ENCODE results near the gene SPON1. TPM values are rescaled to one million over a fixed set of nuclear protein-coding genes. Genes with fewer than 3 reads are reported as not detected.

SPON1 gene
- total and polyA plus RNA-seq, 2 donors (not counting 1 experiment from before 2014, with no cell fraction given): 0.30 TPM; not detected in 1

DNA sequence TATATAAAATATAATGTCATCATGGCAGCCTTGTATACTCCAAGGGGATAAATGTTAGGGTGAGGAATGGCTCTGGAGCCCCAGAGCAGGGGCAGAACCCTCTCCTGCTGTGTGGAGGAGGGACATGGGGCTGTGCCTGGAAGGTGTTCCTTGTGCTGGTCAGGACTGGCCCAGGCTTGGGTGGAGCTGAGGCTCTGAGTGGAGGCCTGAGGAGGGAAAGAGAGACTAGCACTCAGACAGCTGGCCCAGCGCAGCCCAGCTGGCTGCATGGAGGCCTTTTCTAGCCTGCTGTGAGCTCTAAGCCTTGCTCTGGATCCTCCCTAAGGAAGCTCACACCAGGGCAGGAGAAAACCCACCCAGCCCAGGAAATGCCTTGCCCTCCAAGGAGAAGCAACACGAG is 282.9 kb downstream of the SPON1 start:
- Histone ChIP-seq H3K79me2 (ENCODE audit: control insufficient read depth, insufficient read depth, low read length) (no peaks in the 10 kb centered on the region), H2AFZ (ENCODE audit: insufficient read depth, low read depth, low read length, poor library complexity, severe bottlenecking) (no peak overlapping the region), H3K27me3 (replicated peaks in 1 of 4; ENCODE audit: control extremely low read depth in 1 of 4, control insufficient read depth in 3 of 4, insufficient read depth in 4 of 4, low read length in 3 of 4) (peaks cover 0 to 14% (median 3%) of the 10 kb centered on the region in 4 experiments), H3K9me3 (ENCODE audit: control extremely low read depth in 1 of 3, control insufficient read depth in 2 of 3, insufficient read depth in 1 of 3, low read length in 2 of 3) (no peaks in the 10 kb centered on the region), H3K27ac (ENCODE audit: low read length in 2 of 2) (no peak overlapping the region), H3K4me3 (ENCODE audit: control extremely low read depth in 1 of 5, extremely low read depth in 1 of 5, insufficient read depth in 1 of 5, low read depth in 2 of 5, low read length in 4 of 5) (no peak overlapping the region), H4K20me1 (ENCODE audit: control insufficient read depth, insufficient read depth, low read length, poor library complexity, severe bottlenecking) (no peaks in the 10 kb centered on the region), H3K4me2 (replicated peaks; ENCODE audit: low read depth, low read length, poor library complexity, severe bottlenecking) (no peak overlapping the region), H3K9ac (ENCODE audit: low read length) (no peak overlapping the region), H3K4me1 (ENCODE audit: control insufficient read depth in 2 of 2, insufficient read depth in 2 of 2, low read length in 2 of 2) (peaks cover 10 to 11% of the 10 kb centered on the region in 2 donors), H3K36me3 (replicated peaks in 1 of 2; ENCODE audit: control extremely low read depth in 1 of 2, control insufficient read depth in 1 of 2, extremely low read depth in 1 of 2, insufficient read depth in 2 of 2, low read length in 1 of 2) (no peaks in the 10 kb centered on the region)
- 79% methylated on average over 2 of the region's 2 CpGs for WGBS (ENCODE audit: insufficient coverage)
- ATAC-seq (ENCODE audit: low read depth) (no peak), DNase-seq (no peak)
- ChIA-PET CTCF (interaction anchor here (0.8 to 4.9 kb wide), 5 partner anchors 16 to 473 kb away, joined by 3 to 47 read pairs (median 3); no protein-coding TSS in a partner anchor), POLR2A (no interaction called here)
- no peak overlapping the region for H3K4me3 Mint-ChIP-seq
- no peak overlapping the region for H3K27ac Mint-ChIP-seq
- intact Hi-C loops (cut with micrococcal nuclease): no loop called here
- H3K27me3 Mint-ChIP-seq: peaks cover 21% of the 10 kb centered on the region
- H3K9me3 Mint-ChIP-seq (ENCODE audit: insufficient read depth): no peaks in the 10 kb centered on the region
- TF ChIP-seq, protein P1, sequence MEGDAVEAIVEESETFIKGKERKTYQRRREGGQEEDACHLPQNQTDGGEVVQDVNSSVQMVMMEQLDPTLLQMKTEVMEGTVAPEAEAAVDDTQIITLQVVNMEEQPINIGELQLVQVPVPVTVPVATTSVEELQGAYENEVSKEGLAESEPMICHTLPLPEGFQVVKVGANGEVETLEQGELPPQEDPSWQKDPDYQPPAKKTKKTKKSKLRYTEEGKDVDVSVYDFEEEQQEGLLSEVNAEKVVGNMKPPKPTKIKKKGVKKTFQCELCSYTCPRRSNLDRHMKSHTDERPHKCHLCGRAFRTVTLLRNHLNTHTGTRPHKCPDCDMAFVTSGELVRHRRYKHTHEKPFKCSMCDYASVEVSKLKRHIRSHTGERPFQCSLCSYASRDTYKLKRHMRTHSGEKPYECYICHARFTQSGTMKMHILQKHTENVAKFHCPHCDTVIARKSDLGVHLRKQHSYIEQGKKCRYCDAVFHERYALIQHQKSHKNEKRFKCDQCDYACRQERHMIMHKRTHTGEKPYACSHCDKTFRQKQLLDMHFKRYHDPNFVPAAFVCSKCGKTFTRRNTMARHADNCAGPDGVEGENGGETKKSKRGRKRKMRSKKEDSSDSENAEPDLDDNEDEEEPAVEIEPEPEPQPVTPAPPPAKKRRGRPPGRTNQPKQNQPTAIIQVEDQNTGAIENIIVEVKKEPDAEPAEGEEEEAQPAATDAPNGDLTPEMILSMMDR (IDR thresholded peaks at IDR 0.05): no peak
- TF ChIP-seq EZH2 (IDR thresholded peaks at IDR 0.05; ENCODE audit: borderline replicate concordance, insufficient read depth, low read depth, low read length, poor library complexity, severe bottlenecking): no peak
- peaks cover 19% of the 10 kb centered on the region for H3K4me1 Mint-ChIP-seq

DNA sequence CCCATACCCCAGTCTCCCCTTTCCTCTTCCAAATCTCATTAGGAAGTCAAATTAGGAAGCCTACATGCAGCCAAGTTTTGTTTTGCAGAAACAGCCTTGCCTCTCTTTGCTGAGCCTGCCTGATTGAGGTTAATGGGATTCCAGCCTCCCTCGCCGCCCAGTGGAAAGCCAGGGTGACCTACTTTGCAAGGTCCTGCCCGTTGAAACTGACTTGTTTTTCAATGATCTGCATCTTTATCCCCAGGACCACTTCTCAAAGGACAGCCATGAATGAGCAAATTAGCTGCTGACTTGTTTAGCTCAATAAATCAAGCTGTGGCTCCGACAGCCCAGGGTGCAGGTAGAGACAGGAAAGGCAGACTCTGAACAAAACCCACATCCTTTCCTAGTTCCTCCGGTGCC is 286.1 kb downstream of the SPON1 start:
- DNase-seq: no peak
- 20% methylated on average over 2 of the region's 5 CpGs for WGBS (ENCODE audit: insufficient coverage)

More for the DNA sequence above, 286.1 kb downstream of the SPON1 start:
- no peaks in the 10 kb centered on the region for H3K9me3 ChIP-seq (ENCODE audit: control extremely low read depth in 1 of 3, control insufficient read depth in 2 of 3, insufficient read depth in 1 of 3, low read length in 2 of 3)
- no peaks in the 10 kb centered on the region for H3K79me2 ChIP-seq (ENCODE audit: control insufficient read depth, insufficient read depth, low read length)
- no peaks in the 10 kb centered on the region for H3K36me3 ChIP-seq (replicated peaks in 1 of 2; ENCODE audit: control extremely low read depth in 1 of 2, control insufficient read depth in 1 of 2, extremely low read depth in 1 of 2, insufficient read depth in 2 of 2, low read length in 1 of 2)
- H2AFZ ChIP-seq (ENCODE audit: insufficient read depth, low read depth, low read length, poor library complexity, severe bottlenecking): peak overlapping the region; percentile 24
- ATAC-seq (ENCODE audit: low read depth): no peak
- POLR2A ChIA-PET: interaction anchor here (0.6 kb wide), 1 partner anchor 11 kb away, joined by 3 read pairs; no protein-coding TSS in a partner anchor
- H3K27me3 ChIP-seq (replicated peaks in 1 of 4; ENCODE audit: control extremely low read depth in 1 of 4, control insufficient read depth in 3 of 4, insufficient read depth in 4 of 4, low read length in 3 of 4): peaks cover 0 to 15% (median 7%) of the 10 kb centered on the region in 4 experiments
- TF ChIP-seq, protein P1 (IDR thresholded peaks at IDR 0.05): no peak
- no peak for TF ChIP-seq EZH2 (IDR thresholded peaks at IDR 0.05; ENCODE audit: borderline replicate concordance, insufficient read depth, low read depth, low read length, poor library complexity, severe bottlenecking)
- intact Hi-C loops (cut with micrococcal nuclease): no loop called here
- peak overlapping the region; percentile 31 for H3K9ac ChIP-seq (ENCODE audit: low read length)
- peaks cover 19% of the 10 kb centered on the region for H3K4me1 Mint-ChIP-seq
- H4K20me1 ChIP-seq (ENCODE audit: control insufficient read depth, insufficient read depth, low read length, poor library complexity, severe bottlenecking): no peaks in the 10 kb centered on the region
- peaks cover 10 to 11% of the 10 kb centered on the region in 2 donors for H3K4me1 ChIP-seq (ENCODE audit: control insufficient read depth in 2 of 2, insufficient read depth in 2 of 2, low read length in 2 of 2)
- peak overlapping the region; percentile 50 for H3K4me3 Mint-ChIP-seq
- no peak overlapping the region for H3K27ac Mint-ChIP-seq
- H3K27ac ChIP-seq (ENCODE audit: low read length in 2 of 2): no peak overlapping the region
- H3K27me3 Mint-ChIP-seq: peaks cover 30% of the 10 kb centered on the region
- no peaks in the 10 kb centered on the region for H3K9me3 Mint-ChIP-seq (ENCODE audit: insufficient read depth)
- peak overlapping the region; percentile 64 for H3K4me2 ChIP-seq (replicated peaks; ENCODE audit: low read depth, low read length, poor library complexity, severe bottlenecking)
- peak overlapping the region in 1 of 5 experiments; percentile 27 for H3K4me3 ChIP-seq (ENCODE audit: control extremely low read depth in 1 of 5, extremely low read depth in 1 of 5, insufficient read depth in 1 of 5, low read depth in 2 of 5, low read length in 4 of 5)
- CTCF ChIA-PET: interaction anchor here (0.7 to 4.9 kb wide), 8 partner anchors 8 to 476 kb away, joined by 3 to 47 read pairs (median 4); no protein-coding TSS in a partner anchor

Measured in B cell (primary cell).